ENCODE results near the gene HNRNPCL4.
"Not testable (repeated sequence)": the region's sequence is repeated elsewhere in the genome, so short reads cannot be mapped to it uniquely, and the experiment has no call there.

The HNRNPCL4 gene

GRCh38 chr1:13165531-13165930 lies at the start of gene HNRNPCL4:
Gene HNRNPCL4, minus strand, starts transcription at chr1:13165631. Its CDS starts 164 bp downstream, at chr1:13165467.
- DNase-seq = not testable (repeated sequence)

- not testable (repeated sequence) for DNase-seq
These were observed 43.3 kb upstream of the HNRNPCL4 start for GRCh38 chr1:13208712-13209111.

- not testable (repeated sequence) for DNase-seq
These were observed 35.9 kb upstream of the HNRNPCL4 start, which contains the start of gene PRAMEF13 for GRCh38 chr1:13201309-13201708. Gene PRAMEF13, minus strand, starts transcription at chr1:13201409. Its CDS starts 1,820 bp downstream, at chr1:13199589.

- DNase-seq = not testable (repeated sequence)
These were observed 6.1 kb upstream of the HNRNPCL4 start, which contains the start of gene PRAMEF9 for GRCh38 chr1:13171548-13171947. Gene PRAMEF9, plus strand, starts transcription at chr1:13171848. Its CDS starts 3,433 bp downstream, at chr1:13175281.

GRCh38 chr1:13155909-13156308 lies 9.5 kb downstream of the HNRNPCL4 start, which contains the start of gene PRAMEF26:
Gene PRAMEF26, minus strand, starts transcription at chr1:13156009. Its CDS starts 2,914 bp downstream, at chr1:13153095.
- DNase-seq = not testable (repeated sequence)

- DNase-seq = not testable (repeated sequence)
These were observed 48.7 kb downstream of the HNRNPCL4 start, which contains the start of gene HNRNPCL2 for GRCh38 chr1:13116754-13117153. Gene HNRNPCL2, minus strand, starts transcription at chr1:13116854. Its CDS starts 454 bp downstream, at chr1:13116400.
